RWPE2 (cell line): ENCODE results near the gene NTN1.
"Not testable (repeated sequence)": the region's sequence is repeated elsewhere in the genome, so short reads cannot be mapped to it uniquely, and the experiment has no call there.

Source experiments
- ATAC-seq: fragments of 200-7000 bp; cut with Tn5 transposase; 3 replicates; pipeline ENCODE4 v1.9.1; 2021; ENCODE audit warnings: low read depth
- DNase-seq: peaks from one replicate; pipeline ENCODE4 v3.0.0-alpha.2; 2020; ENCODE audit warnings: low spot score
- H3K27ac ChIP-seq: fragments of 450-650 bp; 2 replicates; pipeline ENCODE4 v1.5.1; 2017; ENCODE audit warnings: mild to moderate bottlenecking; ENCODE audit not compliant: poor library complexity, severe bottlenecking
- H3K27me3 ChIP-seq: fragments of 250-450 bp; sonication (Bioruptor Pico); 2 replicates; pipeline ENCODE4 v1.5.1; 2021; ENCODE audit warnings: mild to moderate bottlenecking, moderate library complexity; ENCODE audit not compliant: insufficient read depth, poor library complexity, severe bottlenecking
- H3K36me3 ChIP-seq: fragments of 250-450 bp; sonication (Bioruptor Pico); 2 replicates; pipeline ENCODE4 v1.5.1; 2020; ENCODE audit warnings: low read depth, mild to moderate bottlenecking, moderate library complexity
- H3K4me1 ChIP-seq: fragments of 250-450 bp; sonication (Bioruptor Pico); 2 replicates; pipeline ENCODE4 v1.5.1; 2021; ENCODE audit warnings: mild to moderate bottlenecking, moderate library complexity; ENCODE audit not compliant: insufficient read depth, poor library complexity, severe bottlenecking
- H3K4me3 ChIP-seq: fragments of 250-450 bp; sonication (Bioruptor Pico); 2 replicates; pipeline ENCODE4 v1.5.1; 2021; ENCODE audit warnings: mild to moderate bottlenecking, moderate library complexity; ENCODE audit not compliant: severe bottlenecking
- H3K9me3 ChIP-seq: fragments of 250-450 bp; sonication (Bioruptor Pico); 2 replicates; pipeline ENCODE4 v1.5.1; 2021; ENCODE audit warnings: mild to moderate bottlenecking, moderate library complexity; ENCODE audit not compliant: severe bottlenecking
- TF ChIP-seq, protein P1 (sequence below): fragments of 450-650 bp; IDR thresholded peaks from one replicate; pipeline ENCODE4 v1.5.1; 2017; ENCODE audit warnings: mild to moderate bottlenecking, moderate library complexity; ENCODE audit not compliant: poor library complexity, severe bottlenecking

The NTN1 gene

DNA sequence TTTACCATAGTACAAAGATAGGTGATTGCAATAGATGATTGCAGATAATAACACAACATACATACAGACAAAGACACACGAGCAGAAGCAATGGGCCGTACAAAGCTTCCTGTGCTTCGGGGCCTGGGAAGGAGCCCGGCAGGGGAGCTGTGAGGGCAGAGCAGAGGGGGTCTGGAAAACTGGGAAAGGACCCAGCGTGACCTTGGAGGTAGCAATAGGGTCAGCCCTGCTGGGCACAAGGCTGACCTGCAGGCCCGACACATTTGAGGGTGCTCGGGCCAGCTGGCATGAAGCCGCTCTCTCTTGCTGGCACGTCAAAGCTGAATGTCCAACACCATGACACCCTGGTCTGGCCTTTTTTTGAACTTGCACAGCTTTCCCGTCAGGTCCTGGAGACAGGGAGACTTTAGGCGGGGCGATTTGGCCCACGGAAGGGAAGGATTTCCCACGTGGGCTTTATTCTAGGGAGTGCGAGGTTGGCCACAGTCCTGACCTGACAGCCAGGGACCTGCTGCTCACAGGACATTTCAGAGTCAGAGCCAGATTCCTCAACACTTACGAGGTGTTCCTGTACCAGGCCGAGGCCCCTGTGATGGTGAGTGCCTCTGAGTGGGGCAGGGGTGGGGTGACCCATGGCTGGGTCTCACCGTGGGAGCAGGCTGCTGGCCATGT, 83.2 kb downstream of the NTN1 start:
- Histone ChIP-seq H3K27ac (no peak overlapping the region), H3K36me3 (no peaks in the 10 kb centered on the region), H3K4me1 (no peaks in the 10 kb centered on the region), H3K9me3 (no peaks in the 10 kb centered on the region), H3K27me3 (no peaks in the 10 kb centered on the region), H3K4me3 (no peak overlapping the region)
- no peak for ATAC-seq
- no peak for DNase-seq
- TF ChIP-seq, protein P1, sequence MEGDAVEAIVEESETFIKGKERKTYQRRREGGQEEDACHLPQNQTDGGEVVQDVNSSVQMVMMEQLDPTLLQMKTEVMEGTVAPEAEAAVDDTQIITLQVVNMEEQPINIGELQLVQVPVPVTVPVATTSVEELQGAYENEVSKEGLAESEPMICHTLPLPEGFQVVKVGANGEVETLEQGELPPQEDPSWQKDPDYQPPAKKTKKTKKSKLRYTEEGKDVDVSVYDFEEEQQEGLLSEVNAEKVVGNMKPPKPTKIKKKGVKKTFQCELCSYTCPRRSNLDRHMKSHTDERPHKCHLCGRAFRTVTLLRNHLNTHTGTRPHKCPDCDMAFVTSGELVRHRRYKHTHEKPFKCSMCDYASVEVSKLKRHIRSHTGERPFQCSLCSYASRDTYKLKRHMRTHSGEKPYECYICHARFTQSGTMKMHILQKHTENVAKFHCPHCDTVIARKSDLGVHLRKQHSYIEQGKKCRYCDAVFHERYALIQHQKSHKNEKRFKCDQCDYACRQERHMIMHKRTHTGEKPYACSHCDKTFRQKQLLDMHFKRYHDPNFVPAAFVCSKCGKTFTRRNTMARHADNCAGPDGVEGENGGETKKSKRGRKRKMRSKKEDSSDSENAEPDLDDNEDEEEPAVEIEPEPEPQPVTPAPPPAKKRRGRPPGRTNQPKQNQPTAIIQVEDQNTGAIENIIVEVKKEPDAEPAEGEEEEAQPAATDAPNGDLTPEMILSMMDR: no peak

DNA sequence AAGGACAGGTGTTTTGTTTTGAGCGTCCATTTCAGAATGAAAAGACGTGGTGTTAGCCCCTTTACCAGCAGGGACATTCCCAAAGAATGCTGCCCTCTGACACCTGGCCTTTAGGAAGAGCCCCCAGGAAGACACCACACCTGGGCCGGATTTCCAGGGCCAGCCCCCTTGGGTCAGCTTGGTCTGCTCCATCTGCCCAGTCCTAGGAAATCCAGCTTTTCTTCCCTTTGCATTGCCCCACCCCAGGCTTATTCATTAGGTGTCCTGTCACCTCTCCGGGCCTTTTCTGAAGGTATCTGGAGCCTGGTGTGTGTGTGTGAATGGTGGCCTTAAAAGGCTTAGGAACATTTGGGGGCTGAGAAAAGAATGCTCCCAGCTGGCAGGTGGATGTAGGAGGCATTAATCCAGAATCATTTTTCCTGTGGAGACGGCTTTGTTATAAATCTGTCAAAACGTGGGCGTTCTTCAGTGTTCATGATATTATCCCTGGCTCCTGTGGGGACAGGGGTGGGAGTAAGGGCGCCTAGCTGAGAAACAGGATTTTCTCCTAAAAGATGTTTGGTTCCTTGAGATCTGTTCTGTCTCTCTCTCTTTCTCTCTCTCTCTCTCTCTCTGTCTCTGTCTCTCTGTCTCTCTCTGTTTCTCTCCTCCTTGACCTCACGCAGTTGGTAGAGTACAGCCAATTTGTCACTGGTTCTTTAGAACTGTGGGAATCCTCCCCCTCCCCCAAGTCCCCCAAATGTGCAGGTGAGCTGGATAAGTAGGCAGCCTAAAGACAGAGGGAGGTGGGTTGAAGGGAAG, 84.0 kb downstream of the NTN1 start:
- Histone ChIP-seq H3K4me3 (no peak overlapping the region), H3K27ac (no peak overlapping the region), H3K9me3 (no peaks in the 10 kb centered on the region), H3K27me3 (no peaks in the 10 kb centered on the region), H3K4me1 (no peaks in the 10 kb centered on the region), H3K36me3 (no peaks in the 10 kb centered on the region)
- ATAC-seq (no peak), DNase-seq (no peak)
- TF ChIP-seq, protein P1: no peak

DNA sequence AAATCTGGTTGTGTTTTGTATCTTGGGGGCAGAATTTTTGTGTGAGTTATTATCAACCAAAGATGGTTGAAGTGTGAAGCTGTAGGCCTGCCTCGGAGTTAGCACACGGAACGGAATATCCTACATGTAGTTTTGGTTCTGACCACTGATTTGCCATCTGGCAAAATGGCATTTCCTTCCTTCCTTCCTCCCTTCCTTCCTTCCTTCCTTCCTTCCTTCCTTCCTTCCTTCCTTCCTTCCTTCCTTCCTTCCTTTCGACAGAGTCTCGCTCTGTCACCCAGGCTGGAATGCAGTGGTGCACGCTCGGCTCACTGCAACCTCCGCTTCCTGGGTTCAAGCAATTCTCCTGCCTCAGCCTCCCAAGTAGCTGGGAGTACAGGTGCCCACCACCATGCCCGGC, 85.0 kb downstream of the NTN1 start:
- H3K4me1 ChIP-seq, H3K4me3 ChIP-seq, H3K27ac ChIP-seq, ATAC-seq, DNase-seq, H3K9me3 ChIP-seq, H3K27me3 ChIP-seq, H3K36me3 ChIP-seq: not testable (repeated sequence)

DNA sequence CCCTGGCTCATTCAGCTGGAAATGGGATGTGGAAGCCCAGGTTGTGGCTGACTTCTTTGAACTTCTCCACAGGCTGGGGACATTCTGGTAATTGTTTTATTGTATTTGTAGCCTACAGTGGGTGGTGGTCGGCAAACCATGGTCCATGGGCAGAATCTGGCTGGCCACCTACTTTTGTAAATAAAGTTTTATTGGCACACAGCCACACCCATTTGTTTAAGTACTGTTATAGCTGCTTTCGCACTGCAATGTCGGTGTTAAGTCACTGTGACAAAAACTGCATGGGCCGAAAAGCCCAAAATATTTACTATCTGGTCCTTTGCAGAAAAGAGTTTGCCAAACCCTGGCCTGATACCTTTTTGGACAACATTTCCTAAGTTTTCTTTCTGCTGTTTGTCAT, 86.2 kb downstream of the NTN1 start:
- ATAC-seq (no peak), DNase-seq (no peak)
- Histone ChIP-seq H3K4me1 (no peaks in the 10 kb centered on the region), H3K27ac (no peak overlapping the region), H3K27me3 (no peaks in the 10 kb centered on the region), H3K4me3 (no peak overlapping the region), H3K9me3 (no peaks in the 10 kb centered on the region), H3K36me3 (no peaks in the 10 kb centered on the region)
- TF ChIP-seq, protein P1: no peak

DNA sequence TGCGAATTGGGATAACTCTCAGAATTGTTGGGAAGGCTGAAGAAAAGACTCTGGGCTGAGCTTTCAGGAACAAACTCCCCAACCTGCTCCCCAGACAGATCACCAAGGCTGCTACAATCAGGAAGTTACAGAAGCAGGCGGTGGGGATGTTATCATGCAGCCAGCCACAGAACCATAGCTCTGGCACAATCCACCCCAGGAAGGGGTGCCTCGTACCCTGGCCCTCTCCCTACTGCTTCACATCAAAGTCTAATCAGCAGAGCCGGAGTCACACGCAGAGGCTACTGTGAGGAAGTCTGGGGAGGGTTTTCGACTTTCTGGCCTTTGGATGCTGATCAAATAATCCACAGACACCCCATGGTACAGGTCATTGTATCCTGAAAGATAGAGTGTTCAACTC, 86.8 kb downstream of the NTN1 start:
- TF ChIP-seq, protein P1: no peak
- Histone ChIP-seq H3K36me3 (no peaks in the 10 kb centered on the region), H3K9me3 (no peaks in the 10 kb centered on the region), H3K4me3 (no peak overlapping the region), H3K27ac (no peak overlapping the region), H3K4me1 (no peaks in the 10 kb centered on the region), H3K27me3 (no peaks in the 10 kb centered on the region)
- no peak for DNase-seq
- ATAC-seq: no peak
